Activated naive CD8-positive, alpha-beta T cell (primary cell): Measurements from ENCODE around the gene VASH2.

Source experiments
- H3K27ac Mint-ChIP-seq: one replicate; pipeline ENCODE4 v1.8.0; 2021; ENCODE audit warnings: mixed read lengths
- H3K27me3 Mint-ChIP-seq: one replicate; pipeline ENCODE4 v1.8.0; 2021; ENCODE audit warnings: mixed read lengths
- H3K36me3 Mint-ChIP-seq: one replicate; pipeline ENCODE4 v1.8.0; 2021; ENCODE audit warnings: mixed read lengths
- H3K4me1 Mint-ChIP-seq: one replicate; pipeline ENCODE4 v1.8.0; 2021; ENCODE audit warnings: low read depth, mixed read lengths
- H3K4me3 Mint-ChIP-seq: one replicate; pipeline ENCODE4 v1.8.0; 2021; ENCODE audit warnings: mild to moderate bottlenecking, mixed read lengths
- H3K9me3 Mint-ChIP-seq: one replicate; pipeline ENCODE4 v1.8.0; 2021; ENCODE audit warnings: low read depth, mixed read lengths

The VASH2 gene

DNA sequence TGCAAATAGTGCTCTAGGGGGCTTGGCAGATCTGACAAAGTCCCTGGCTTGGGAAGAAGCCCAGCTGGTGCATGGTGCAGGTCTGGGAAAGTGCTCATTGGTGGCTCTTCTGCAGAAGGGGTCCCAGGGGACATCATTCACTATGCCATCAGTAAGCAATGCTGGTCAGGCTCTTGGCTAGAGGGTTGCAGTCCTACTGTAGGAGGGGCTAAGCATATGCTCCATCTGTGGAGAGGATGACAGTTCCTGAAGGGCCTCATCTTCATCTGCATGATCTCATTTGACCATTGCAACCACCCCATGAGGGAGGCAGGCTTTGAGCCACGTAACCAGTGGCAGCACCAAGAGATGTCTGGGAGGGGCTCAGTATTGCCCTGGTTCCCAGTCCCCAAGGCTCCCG lies 31.5 kb upstream of the VASH2 start:
- H3K27ac Mint-ChIP-seq, result no peak overlapping the region
- peaks cover 3% of the 10 kb centered on the region for H3K4me1 Mint-ChIP-seq
- H3K36me3 Mint-ChIP-seq, result no peaks in the 10 kb centered on the region
- no peaks in the 10 kb centered on the region for H3K9me3 Mint-ChIP-seq
- H3K27me3 Mint-ChIP-seq, result peaks cover 4% of the 10 kb centered on the region
- H3K4me3 Mint-ChIP-seq, result no peak overlapping the region

DNA sequence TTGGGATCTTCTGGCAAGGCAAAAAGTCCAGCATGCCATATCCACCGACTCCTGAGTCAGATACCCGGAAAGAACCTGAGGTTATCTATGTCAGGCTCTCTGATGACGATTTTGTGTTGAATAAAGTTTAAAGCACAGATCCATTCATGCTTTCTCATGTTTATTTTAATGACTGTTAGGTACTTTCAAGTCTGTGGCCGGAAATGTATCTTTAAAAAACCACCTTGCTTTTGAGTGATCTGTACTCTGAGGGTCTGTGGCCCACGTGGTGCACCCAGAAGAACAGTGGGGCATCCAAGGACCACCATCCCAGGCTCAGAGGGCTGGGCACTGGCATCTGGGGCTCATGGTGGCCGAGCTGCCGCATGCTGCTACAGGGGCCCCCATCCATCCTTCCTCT lies 30.1 kb upstream of the VASH2 start:
- peaks cover 3% of the 10 kb centered on the region for H3K4me1 Mint-ChIP-seq
- H3K9me3 Mint-ChIP-seq, result no peaks in the 10 kb centered on the region
- no peak overlapping the region for H3K27ac Mint-ChIP-seq
- no peak overlapping the region for H3K4me3 Mint-ChIP-seq
- no peaks in the 10 kb centered on the region for H3K36me3 Mint-ChIP-seq
- peaks cover 4% of the 10 kb centered on the region for H3K27me3 Mint-ChIP-seq

DNA sequence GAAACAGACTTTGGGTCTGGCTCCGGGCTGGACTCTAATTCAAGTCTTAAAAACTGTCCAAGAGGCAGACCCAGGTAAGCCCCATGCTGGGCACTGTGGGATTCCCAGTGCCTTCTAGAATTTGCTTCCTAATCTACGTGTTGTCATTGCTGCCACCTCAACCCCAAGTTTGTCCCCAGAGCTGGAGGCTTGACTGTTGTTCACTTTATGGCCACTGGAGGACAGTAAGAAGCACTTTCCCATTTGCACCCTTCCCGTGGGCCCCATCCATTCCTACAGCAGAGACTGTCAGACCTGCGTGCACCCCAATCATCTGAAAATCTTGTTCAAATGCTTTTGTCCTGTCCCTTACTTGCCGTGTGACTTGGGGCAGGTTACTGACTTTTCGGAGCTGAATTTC lies 29.4 kb upstream of the VASH2 start:
- Mint-ChIP-seq H3K27me3 (peaks cover 4% of the 10 kb centered on the region), H3K4me1 (peaks cover 3% of the 10 kb centered on the region), H3K27ac (no peak overlapping the region), H3K36me3 (no peaks in the 10 kb centered on the region), H3K9me3 (no peaks in the 10 kb centered on the region), H3K4me3 (no peak overlapping the region)

DNA sequence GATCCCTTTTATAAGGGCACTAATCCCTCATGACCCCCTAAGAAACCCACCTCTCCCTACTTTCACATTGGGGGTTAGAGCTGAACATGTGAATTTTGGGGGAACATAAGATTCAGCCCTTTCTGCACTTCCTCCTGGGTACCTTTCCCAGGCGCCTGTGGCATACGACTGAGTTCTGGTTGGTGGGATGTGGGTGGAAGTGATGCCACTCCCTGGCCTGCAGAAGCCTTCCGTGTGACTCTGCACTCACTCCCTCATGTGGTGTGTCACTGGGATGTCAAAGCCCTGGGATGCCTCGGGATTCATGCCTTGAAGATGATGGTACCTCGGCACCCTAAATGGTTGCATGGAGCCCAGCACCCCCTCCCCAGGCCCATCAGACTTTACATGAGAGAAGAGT lies 28.3 kb upstream of the VASH2 start:
- no peak overlapping the region for H3K27ac Mint-ChIP-seq
- peaks cover 4% of the 10 kb centered on the region for H3K27me3 Mint-ChIP-seq
- H3K4me3 Mint-ChIP-seq, result no peak overlapping the region
- H3K9me3 Mint-ChIP-seq, result no peaks in the 10 kb centered on the region
- H3K4me1 Mint-ChIP-seq, result no peaks in the 10 kb centered on the region
- no peaks in the 10 kb centered on the region for H3K36me3 Mint-ChIP-seq

DNA sequence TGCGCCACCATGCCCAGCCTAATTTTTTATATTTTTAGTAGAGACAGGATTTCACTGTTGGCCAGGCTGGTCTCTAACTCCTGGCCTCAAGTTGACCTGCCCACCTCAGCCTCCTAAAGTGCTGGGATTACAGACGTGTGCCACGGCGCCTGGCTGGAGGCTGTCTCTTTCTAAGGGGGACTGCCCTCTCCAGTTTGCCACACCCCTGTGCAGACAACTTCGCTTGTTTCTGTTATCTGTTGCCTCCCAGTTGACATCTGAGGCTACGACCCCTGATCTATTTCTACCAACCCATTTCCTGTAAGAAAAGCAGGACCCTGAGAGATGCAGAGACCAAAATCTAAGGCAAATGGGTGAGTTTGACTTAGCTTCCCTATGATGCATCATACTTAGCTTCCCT lies 24.0 kb upstream of the VASH2 start:
- Mint-ChIP-seq H3K9me3 (no peaks in the 10 kb centered on the region), H3K4me1 (no peaks in the 10 kb centered on the region), H3K36me3 (no peaks in the 10 kb centered on the region), H3K27me3 (peaks cover 3% of the 10 kb centered on the region), H3K4me3 (no peak overlapping the region), H3K27ac (no peak overlapping the region)

DNA sequence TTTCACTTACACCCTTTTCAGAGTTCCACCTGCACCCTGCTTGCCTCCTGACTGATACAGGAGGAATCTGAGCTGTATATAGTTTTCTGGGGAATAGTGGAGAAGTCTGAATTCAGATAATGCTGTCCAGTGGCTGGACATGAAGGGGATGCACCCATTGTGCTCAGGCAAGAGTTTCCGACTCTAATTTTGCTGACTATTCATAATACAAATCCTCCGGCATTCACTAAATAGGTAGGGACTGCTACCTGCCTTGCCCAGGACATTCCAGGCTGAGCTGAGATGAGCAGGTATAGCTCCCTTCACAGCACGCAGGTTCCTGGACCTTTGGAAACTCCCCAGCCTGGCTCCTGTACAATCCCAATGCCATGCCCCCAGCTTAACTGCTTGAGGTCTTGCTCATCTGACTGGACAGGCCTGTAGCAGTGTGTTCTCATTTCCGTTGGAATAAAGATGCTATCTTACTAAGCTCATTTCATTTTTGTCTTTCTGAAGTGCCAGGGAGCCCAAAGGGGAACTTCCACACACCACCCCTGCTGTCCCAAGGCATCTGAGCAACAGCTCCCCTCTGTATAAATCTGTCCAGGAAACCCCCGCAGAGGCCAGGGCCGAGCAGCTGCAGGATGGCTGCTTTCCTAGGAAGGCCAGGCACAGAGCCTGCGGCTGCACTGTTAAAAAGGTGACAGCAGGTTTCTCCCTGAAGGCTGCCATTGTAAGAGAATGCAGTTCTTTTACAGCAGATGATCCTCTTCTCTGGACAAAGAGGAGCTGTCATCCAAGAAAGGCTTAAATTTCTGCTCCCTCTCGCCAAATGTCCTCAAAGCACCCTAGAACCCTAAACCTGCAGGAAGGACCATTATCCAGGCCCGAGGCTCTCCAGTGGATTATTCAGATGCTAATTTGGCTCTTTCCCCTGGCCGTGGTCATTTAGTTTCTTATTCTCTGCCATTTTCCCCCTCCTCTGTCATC lies 21.7 kb upstream of the VASH2 start:
- H3K9me3 Mint-ChIP-seq, result no peaks in the 10 kb centered on the region
- H3K36me3 Mint-ChIP-seq, result no peaks in the 10 kb centered on the region
- no peak overlapping the region for H3K4me3 Mint-ChIP-seq
- H3K4me1 Mint-ChIP-seq, result no peaks in the 10 kb centered on the region
- H3K27me3 Mint-ChIP-seq, result no peaks in the 10 kb centered on the region
- no peak overlapping the region for H3K27ac Mint-ChIP-seq

DNA sequence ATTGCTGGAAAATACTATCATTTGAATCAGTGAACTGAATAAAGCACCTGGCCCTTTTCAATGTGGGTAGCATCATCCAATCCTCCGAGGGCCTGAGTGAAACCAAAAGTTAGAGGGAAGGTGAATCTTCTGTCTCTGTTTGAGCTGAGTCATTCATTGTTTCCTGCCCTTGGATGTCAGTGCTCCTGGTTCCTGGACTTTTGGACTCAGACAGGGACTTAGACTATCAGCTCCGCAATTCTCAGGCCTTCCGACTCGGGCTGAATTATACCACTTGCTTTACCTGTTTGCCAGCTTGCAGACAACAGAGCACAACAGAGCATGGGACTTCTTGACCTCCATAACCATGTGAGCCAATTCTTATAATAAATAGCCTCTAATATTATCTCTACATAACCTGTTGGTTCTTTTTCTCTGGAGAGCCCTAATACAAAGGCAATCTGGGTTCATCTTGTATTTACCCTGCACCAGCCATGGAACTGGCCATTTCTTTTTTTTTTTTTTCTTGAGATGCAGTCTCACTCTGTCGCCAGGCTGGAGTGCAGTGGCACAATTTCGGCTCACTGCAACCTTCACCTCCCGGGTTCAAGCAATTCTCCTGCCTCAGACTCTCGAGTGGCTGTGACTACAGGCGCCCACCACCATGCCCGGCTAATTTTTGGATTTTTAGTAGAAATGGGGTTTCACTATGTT lies 19.2 kb upstream of the VASH2 start:
- H3K27me3 Mint-ChIP-seq, result no peaks in the 10 kb centered on the region
- H3K4me3 Mint-ChIP-seq, result no peak overlapping the region
- no peaks in the 10 kb centered on the region for H3K36me3 Mint-ChIP-seq
- no peak overlapping the region for H3K27ac Mint-ChIP-seq
- H3K9me3 Mint-ChIP-seq, result no peaks in the 10 kb centered on the region
- H3K4me1 Mint-ChIP-seq, result no peaks in the 10 kb centered on the region

DNA sequence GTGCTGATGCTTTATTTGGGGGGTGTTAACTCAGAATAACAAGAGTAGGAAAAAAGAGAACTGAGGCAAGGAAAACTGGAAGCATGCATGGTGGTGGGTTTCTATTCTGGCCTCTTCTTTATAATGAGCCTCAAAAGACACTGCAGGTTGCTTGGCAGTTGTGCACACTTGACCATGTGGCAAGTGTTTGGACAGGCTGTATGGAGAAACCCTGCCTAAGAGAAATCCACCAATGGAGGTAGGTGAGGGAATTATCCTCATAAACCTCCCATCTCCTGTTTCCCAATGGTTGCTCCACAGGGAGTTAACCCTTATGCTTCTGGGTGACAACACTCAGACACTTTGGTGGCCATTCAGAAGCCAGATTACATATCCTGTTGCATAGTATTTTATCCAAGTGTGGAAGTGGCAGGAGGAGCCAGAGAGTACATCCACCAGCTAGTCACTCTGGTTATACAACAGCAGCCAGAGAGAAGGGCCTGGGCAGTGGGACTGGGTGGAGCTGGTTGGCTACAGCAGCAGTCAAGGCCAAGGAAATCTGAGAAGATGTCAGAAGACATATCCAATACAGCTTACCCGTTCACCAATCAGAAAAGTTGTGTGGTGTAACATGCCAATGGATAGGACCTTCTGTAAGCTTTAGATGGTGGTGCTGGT lies 16.4 kb upstream of the VASH2 start:
- Mint-ChIP-seq H3K4me1 (no peaks in the 10 kb centered on the region), H3K9me3 (no peaks in the 10 kb centered on the region)

DNA sequence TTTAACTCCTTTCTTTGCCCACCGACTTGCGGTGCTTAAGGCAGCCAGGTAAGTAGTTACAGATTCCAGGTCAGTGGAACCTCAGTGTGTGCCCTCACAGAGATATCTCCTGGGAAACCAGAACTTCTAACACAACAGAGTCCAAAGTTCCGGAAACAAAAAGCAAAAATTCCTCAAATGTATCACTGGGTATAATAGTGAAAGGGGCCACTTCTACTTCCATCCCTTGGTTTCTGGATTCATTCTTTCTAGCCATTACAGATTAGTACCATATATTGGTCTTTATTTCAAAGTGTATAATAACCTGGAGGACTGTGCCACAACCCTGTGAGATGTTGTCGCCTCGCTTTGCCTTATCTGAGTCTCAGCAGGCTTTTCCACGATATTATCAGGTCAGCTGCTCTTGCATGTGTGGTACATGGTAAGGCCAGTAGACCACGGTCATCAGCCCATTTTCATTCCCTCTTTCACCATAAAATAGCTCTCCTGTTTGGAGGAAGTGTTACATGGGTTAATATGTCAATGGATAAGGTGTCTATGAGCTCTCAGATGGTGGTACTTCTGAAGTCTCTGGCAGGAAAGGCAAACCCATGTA lies 14.9 kb upstream of the VASH2 start:
- H3K9me3 Mint-ChIP-seq, result peaks cover 8% of the 10 kb centered on the region
- peaks cover 5% of the 10 kb centered on the region for H3K36me3 Mint-ChIP-seq
- H3K27ac Mint-ChIP-seq, result no peak overlapping the region

More for the DNA sequence above, 16.4 kb upstream of the VASH2 start:
- no peak overlapping the region for H3K4me3 Mint-ChIP-seq
- H3K27ac Mint-ChIP-seq, result no peak overlapping the region
- H3K27me3 Mint-ChIP-seq, result no peaks in the 10 kb centered on the region
- no peaks in the 10 kb centered on the region for H3K36me3 Mint-ChIP-seq

DNA sequence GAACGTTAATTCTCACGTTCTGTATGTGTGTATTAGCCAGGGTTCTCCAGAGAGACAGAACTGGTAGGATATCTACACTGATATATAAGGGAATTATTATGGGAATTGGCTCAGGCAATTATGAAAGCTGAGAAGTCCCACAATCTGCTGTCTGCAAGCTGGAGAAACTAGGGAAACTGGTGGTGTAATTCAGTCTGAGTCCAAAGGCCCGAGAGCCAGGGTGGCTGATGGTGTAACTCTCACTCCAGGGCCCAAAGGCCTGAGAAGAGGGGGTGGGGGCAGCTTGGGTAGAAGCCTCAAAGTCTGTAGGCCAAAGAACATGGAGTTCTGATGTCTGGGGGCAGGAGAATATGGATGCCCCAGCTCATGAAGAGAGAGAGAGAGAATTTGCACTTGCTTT lies 13.3 kb upstream of the VASH2 start:
- H3K27me3 Mint-ChIP-seq, result no peaks in the 10 kb centered on the region
- no peak overlapping the region for H3K27ac Mint-ChIP-seq
- no peaks in the 10 kb centered on the region for H3K4me1 Mint-ChIP-seq
- H3K36me3 Mint-ChIP-seq, result peaks cover 5% of the 10 kb centered on the region
- no peak overlapping the region for H3K4me3 Mint-ChIP-seq
- H3K9me3 Mint-ChIP-seq, result peaks cover 8% of the 10 kb centered on the region

More for the DNA sequence above, 14.9 kb upstream of the VASH2 start:
- H3K4me3 Mint-ChIP-seq, result no peak overlapping the region
- no peaks in the 10 kb centered on the region for H3K27me3 Mint-ChIP-seq
- H3K4me1 Mint-ChIP-seq, result no peaks in the 10 kb centered on the region

DNA sequence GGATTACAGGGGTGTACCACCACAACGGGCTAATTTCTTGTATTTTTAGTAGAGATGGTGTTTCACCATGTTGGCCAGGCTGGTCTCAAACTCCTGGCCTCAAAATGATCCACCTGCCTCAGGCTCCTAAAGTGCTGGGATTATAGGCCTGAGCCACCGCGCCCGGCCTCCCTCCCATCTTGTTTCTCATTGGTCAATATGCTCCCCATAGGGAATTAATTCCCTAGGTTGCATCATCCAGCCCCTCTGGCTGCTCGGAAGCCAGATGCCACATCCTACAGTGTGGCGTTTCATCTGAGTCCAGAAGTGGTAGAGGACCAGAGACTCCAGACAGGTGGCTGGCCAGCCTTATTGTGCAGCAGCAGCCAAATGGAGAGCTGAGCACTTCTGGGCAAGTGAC lies 11.5 kb upstream of the VASH2 start:
- Mint-ChIP-seq H3K27ac (no peak overlapping the region), H3K4me1 (no peaks in the 10 kb centered on the region), H3K36me3 (peaks cover 5% of the 10 kb centered on the region), H3K4me3 (no peak overlapping the region), H3K9me3 (peaks cover 8% of the 10 kb centered on the region), H3K27me3 (no peaks in the 10 kb centered on the region)

DNA sequence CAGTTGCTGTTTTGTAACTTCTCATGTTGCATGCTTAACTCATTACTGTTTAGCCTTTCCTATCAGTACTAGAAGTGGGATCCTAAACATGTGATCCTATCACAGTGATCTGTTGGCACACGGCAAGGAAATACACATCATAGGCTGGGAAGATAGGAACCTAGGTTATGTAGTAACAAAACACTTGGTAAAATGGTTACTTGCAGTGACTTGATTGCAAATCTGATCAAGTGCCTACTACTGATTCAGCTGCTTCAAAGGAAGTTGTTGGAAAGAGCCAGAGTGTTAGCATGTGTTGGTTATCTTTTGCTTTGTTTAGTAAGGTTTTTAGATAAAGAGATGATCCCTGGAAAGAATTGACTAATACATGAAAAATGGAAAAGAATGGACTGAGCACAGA lies 8.9 kb upstream of the VASH2 start:
- peaks cover 8% of the 10 kb centered on the region for H3K9me3 Mint-ChIP-seq
- H3K4me3 Mint-ChIP-seq, result no peak overlapping the region
- no peaks in the 10 kb centered on the region for H3K4me1 Mint-ChIP-seq
- peaks cover 1% of the 10 kb centered on the region for H3K27me3 Mint-ChIP-seq
- H3K36me3 Mint-ChIP-seq, result peaks cover 5% of the 10 kb centered on the region
- no peak overlapping the region for H3K27ac Mint-ChIP-seq

DNA sequence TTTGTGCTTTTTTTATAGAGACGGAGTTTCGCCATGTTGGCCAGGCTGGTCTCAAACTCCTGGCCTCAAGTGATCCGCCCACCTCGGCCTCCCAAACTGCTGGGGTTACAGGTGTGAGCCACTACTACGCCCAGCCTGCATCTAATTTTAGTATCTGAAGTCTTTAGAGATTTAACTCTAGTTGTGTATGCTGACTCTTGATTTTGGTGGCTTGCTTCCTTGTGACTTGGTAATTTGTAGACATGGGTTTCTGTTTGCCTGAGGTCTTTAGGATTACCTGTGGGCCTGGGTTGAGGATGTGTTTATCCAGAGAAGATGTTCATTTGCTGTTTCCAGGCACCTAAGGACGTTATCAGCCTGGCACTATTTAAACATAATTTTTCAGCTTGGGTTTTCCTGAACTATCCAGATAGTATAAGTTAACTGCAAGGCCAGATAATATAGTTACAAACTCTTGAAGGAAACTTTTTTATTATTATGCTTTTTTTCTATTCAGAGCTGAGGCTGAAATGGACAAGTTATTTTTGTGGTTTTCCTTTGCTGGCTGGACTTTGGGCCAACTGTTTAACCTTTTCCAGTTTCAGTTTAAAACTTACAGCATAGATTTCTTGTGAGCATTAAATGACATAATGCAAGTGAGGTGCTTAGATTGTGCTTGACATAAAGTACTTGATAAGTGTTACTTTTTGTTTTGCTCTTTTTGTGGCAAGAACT lies 7.5 kb upstream of the VASH2 start:
- Mint-ChIP-seq H3K9me3 (peaks cover 8% of the 10 kb centered on the region), H3K4me1 (no peaks in the 10 kb centered on the region), H3K4me3 (no peak overlapping the region), H3K27me3 (peaks cover 1% of the 10 kb centered on the region), H3K27ac (no peak overlapping the region), H3K36me3 (peaks cover 5% of the 10 kb centered on the region)

DNA sequence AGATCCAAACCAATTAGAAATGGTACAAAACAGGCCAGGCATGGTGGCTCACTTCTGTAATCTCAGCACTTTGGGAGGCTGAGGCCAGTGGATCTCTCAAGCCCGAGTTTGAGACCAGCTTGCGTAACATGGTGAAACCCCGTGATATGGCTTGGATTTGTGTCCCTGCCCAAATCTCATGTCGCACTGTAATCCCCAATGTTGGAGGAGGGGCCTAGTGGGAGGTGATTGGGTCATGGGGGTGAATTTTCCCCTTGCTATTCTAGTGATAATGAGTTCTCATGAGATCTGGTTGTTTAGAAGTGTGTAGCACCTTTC lies 7.0 kb upstream of the VASH2 start:
- H3K27ac Mint-ChIP-seq, result no peak overlapping the region

More for the DNA sequence above, 7.0 kb upstream of the VASH2 start:
- Mint-ChIP-seq H3K27me3 (peaks cover 1% of the 10 kb centered on the region), H3K9me3 (peaks cover 11% of the 10 kb centered on the region), H3K36me3 (peaks cover 5% of the 10 kb centered on the region), H3K4me1 (no peaks in the 10 kb centered on the region), H3K4me3 (no peak overlapping the region)
